GM20431 (cell line): ENCODE data around the gene PRDM16.

Source experiments
- in situ Hi-C: fragments of 300-500 bp; cut with MseI, MboI; formaldehyde crosslinking; loops from one replicate; pipeline ENCODE4 v1.15.0; 2020; ENCODE audit warnings: low sequenced_read_pairs; ENCODE audit not compliant: unreplicated experiment

The PRDM16 gene

DNA sequence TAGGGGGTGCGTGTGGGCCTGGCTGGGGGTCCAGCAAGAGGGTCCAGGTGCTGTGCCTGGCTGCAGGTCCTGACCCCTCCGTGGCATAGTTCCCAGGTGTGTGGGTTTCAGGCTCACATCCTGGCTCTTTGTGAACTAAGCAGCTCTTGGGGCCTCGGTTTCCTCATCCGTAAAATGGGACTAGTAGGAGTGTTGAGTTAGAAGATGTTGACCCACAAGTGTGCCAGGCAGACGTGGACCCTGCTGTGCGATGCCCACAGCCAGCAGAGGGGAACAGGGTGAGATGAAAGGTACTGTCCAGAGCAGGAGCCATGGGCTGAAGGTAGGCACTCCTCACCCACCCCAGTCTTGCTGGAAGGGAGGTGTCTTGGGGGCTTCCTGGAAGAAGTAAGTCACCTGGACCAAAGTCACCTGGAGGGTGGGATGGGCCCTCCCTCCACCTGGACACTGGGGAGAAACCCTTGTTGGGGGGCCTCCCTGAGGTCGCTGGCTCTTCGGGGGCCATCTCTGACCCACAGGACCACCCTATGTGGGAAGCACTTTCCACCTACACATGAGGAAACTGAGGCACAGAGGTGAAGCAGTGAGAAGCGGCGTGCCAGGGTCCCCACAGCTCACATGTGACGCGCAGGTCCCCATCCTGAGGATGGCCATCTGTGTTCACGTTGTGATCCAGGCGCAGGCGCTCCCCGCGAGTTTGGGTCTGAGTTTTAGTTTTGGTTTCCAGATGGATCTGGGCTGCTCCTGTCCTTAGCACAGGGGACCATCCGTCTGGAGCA, 386.9 kb downstream of the PRDM16 start:
- in situ Hi-C loops, result no loop called here

DNA sequence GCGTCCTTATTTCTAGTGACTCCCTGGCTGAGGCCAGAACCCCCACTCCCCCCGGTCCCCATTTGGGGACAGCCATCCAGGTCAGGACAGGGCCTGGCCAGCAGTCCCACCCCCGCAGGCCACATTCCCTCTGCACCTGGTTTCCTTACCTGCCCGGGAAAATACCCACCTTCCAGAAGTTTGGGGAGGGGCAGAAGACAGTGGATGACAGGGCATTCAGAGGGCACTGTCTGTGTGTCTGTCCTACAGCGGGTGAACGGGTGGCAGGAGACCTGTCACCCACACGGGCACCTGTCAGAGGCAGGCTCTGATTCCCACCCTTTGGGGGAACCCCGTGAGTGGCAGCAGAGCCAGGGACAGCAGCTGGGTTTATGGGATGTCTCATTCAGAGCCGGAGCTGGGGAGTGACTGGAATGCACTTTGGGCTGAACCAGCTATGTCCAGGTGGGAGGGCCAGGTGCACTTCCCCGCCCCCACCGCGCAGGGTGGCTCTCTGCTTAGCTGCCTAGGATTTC, 387.5 kb downstream of the PRDM16 start:
- in situ Hi-C loops, result no loop called here

- in situ Hi-C loops, result no loop called here
Measured at GRCh38 chr1:3456964-3457909, 388.2 kb downstream of the PRDM16 start.

GRCh38 chr1:3457910-3458883, 389.2 kb downstream of the PRDM16 start:
- in situ Hi-C loops, result no loop called here

GRCh38 chr1:3459051-3459908, 390.3 kb downstream of the PRDM16 start:
- in situ Hi-C loops, result no loop called here

DNA sequence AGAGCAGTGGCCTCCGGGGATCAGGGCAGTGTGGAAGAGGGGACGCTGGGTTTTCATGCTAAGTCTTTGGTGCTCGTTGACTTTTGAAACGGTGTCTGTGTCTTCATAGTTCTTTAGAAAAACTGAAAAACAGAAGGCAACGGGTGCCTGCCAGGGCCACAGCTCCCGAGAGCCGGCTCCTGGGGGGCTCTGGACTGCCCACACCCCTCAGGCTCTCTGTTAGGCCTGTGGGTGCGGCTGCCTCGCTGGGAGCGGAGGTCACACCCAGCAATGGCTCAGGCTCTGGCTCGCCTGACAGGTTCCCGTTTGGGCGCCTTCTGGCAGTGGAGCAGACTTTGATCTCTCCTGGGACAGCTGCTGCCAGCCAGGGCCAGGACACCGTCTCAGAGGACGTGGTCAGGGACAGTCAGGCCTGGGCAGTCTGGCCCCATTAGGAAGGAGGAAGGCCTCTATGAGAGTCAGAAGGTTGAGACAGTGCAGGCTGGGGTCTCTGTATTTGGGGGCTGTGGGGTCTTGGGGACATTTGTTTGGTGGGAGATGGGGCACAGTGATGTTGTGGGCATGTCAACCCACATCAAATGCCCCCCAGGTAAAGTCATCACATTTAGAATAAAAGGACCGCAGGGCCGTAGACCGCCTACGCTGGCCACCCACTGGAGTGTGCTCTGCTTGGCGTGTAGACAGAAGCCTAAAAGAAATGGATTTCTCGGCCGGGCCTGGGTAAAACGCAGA, 391.1 kb downstream of the PRDM16 start:
- in situ Hi-C loops, result no loop called here

GRCh38 chr1:3460672-3461131, 391.7 kb downstream of the PRDM16 start:
- in situ Hi-C loops, result no loop called here

- in situ Hi-C loops, result no loop called here
Measured at GRCh38 chr1:3461238-3461933, 392.4 kb downstream of the PRDM16 start.

- in situ Hi-C loops, result no loop called here
Measured at GRCh38 chr1:3461934-3462275, 392.9 kb downstream of the PRDM16 start.

DNA sequence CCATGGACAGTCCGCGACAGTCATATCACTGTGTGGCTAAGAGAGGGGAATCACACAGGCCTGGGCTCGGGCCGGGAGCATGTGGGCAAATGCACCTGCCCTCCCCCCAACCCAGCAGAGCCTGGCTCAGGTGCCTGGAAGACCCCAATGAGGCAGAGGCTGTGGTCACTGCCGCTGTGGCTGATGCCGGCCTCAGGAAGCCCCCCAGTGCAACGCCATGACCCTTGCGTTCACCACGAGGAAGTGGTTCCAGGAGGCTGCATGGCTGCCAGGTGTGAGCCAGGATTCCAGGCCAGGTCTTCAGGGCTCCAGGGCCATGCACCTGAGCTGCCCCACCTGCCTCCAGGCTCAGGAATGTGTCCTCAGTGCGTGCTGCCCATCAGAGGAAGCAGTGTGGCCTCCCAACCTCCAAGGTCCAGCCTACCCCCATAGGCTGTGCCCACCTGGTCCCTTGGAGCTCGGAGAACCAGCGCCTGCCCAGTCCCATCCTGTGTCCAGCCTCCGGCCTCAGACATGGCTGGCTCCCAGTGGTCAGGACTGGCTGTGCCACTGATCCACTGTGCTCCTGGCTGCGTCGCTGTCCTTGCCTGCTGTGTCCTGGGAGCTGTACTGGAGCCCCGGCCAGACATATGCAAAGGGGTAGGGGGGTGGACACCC, 393.5 kb downstream of the PRDM16 start:
- in situ Hi-C loops, result no loop called here

DNA sequence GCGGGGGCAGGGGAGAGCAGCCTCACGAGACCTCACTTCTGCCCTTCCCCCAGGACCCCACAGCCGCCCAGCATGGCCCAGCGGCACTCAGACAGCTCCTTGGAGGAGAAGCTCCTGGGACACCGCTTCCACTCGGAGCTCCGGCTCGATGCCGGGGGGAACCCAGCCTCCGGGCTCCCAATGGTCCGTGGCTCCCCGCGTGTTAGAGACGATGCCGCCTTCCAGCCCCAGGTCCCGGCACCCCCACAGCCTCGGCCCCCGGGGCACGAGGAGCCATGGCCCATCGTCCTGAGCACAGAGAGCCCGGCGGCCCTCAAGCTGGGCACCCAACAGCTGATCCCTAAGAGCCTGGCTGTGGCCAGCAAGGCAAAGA, 394.0 kb downstream of the PRDM16 start:
- in situ Hi-C loops, result no loop called here

GRCh38 chr1:3463408-3463863, 394.4 kb downstream of the PRDM16 start:
- in situ Hi-C loops, result no loop called here

- in situ Hi-C loops, result no loop called here
Measured at GRCh38 chr1:3463891-3464648, 395.1 kb downstream of the PRDM16 start.

GRCh38 chr1:3464649-3465025, 395.6 kb downstream of the PRDM16 start:
- in situ Hi-C loops, result no loop called here

- in situ Hi-C loops, result no loop called here
Measured at GRCh38 chr1:3465091-3465934, 396.3 kb downstream of the PRDM16 start.

GRCh38 chr1:3465935-3466321, 396.9 kb downstream of the PRDM16 start:
- in situ Hi-C loops, result no loop called here
